Mesendoderm (in vitro differentiated cells): ENCODE measurements around the gene TCERG1L.
A peak's percentile ranks its signal among the peaks of the same experiment; 100 is the strongest.
"Not testable (repeated sequence)": the region's sequence is repeated elsewhere in the genome, so short reads cannot be mapped to it uniquely, and the experiment has no call there.

Experiments used
- DNase-seq: peaks from one replicate; pipeline ENCODE4 v3.0.0; 2013
- H2AK5ac ChIP-seq: 2 replicates; pipeline ENCODE4 v1.6.1; 2013; ENCODE audit warnings: low read length, inconsistent platforms
- H2BK120ac ChIP-seq: 2 replicates; pipeline ENCODE4 v1.6.1; 2013; ENCODE audit warnings: low read depth, mild to moderate bottlenecking, low read length, moderate library complexity, mixed read lengths
- H2BK15ac ChIP-seq: replicated peaks from 2 replicates; pipeline ENCODE4 v1.6.1; 2013; ENCODE audit warnings: low read depth, mild to moderate bottlenecking, moderate library complexity
- H2BK5ac ChIP-seq: 2 replicates; pipeline ENCODE4 v1.6.1; 2013; ENCODE audit warnings: low read length, inconsistent platforms
- H3K18ac ChIP-seq: 2 replicates; pipeline ENCODE4 v1.6.1; 2013; ENCODE audit warnings: mild to moderate bottlenecking, low read length, mixed read lengths
- H3K23ac ChIP-seq: one replicate; pipeline ENCODE4 v1.6.1; 2013; ENCODE audit warnings: low read length
- H3K27ac ChIP-seq: 2 replicates; pipeline ENCODE4 v1.5.1; 2013; ENCODE audit warnings: low read depth, mild to moderate bottlenecking, inconsistent platforms, low read length, moderate library complexity
- H3K27me3 ChIP-seq: 2 replicates; pipeline ENCODE4 v1.6.1; 2013; ENCODE audit warnings: low read length, control low read depth, mild to moderate bottlenecking, inconsistent platforms; ENCODE audit not compliant: insufficient read depth, poor library complexity
- H3K36me3 ChIP-seq: 2 replicates; pipeline ENCODE4 v1.6.1; 2013; ENCODE audit warnings: low read length, inconsistent platforms; ENCODE audit not compliant: control insufficient read depth, insufficient read depth
- H3K4ac ChIP-seq: one replicate; pipeline ENCODE4 v1.6.1; 2013; ENCODE audit warnings: low read depth, mild to moderate bottlenecking, low read length, moderate library complexity
- H3K4me1 ChIP-seq: 2 replicates; pipeline ENCODE4 v1.6.1; 2013; ENCODE audit warnings: low read depth, low read length, inconsistent platforms; ENCODE audit not compliant: control insufficient read depth
- H3K4me2 ChIP-seq: 2 replicates; pipeline ENCODE4 v1.6.1; 2013; ENCODE audit warnings: low read length
- H3K4me3 ChIP-seq: 2 replicates; pipeline ENCODE4 v1.5.1; 2013; ENCODE audit warnings: mild to moderate bottlenecking, low read length
- H3K56ac ChIP-seq: one replicate; pipeline ENCODE4 v1.6.1; 2013; ENCODE audit warnings: low read length
- H3K79me1 ChIP-seq: 2 replicates; pipeline ENCODE4 v1.6.1; 2013; ENCODE audit warnings: low read length, inconsistent platforms
- H3K79me2 ChIP-seq: 2 replicates; pipeline ENCODE4 v1.6.1; 2013; ENCODE audit warnings: mild to moderate bottlenecking, low read length; ENCODE audit not compliant: control insufficient read depth, insufficient read depth
- H3K9ac ChIP-seq: 2 replicates; pipeline ENCODE4 v1.6.1; 2013; ENCODE audit warnings: low read length, inconsistent platforms
- H4K5ac ChIP-seq: one replicate; pipeline ENCODE4 v1.6.1; 2013; ENCODE audit warnings: low read length
- H4K8ac ChIP-seq: one replicate; pipeline ENCODE4 v1.6.1; 2013; ENCODE audit warnings: low read depth, mild to moderate bottlenecking, control low read depth, low read length, moderate library complexity
- WGBS: extraction: QIAGEN DNeasy Blood & Tissue Kit; methylation state at CpG from one replicate; pipeline ENCODE4 v1.1.7; 2013; ENCODE audit warnings: low lambda C conversion rate, missing lambda C conversion rate; ENCODE audit not compliant: insufficient coverage; ENCODE audit errors: extremely low coverage; 5-methylcytosine and 5-hydroxymethylcytosine counted together

The TCERG1L gene

DNA sequence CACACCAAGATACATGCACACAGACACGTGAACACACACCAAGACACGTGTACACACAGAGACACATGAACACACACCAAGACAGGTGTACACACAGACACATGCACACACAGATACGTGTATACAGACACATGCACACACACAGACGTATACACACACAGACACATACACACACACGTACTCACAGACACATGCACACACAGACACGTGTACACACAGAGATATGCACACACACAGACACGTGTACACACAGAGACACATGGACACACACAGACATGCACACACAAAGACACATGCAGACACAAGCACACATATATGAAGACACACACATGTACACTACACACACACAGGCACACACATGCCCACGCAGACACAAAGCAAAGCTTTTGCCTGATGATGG is 134.6 kb downstream of the TCERG1L start:
- no peak overlapping the region for H2AK5ac ChIP-seq
- no peak overlapping the region for H3K27ac ChIP-seq
- no peak overlapping the region for H4K8ac ChIP-seq
- no peak overlapping the region for H2BK120ac ChIP-seq
- H3K4ac ChIP-seq = no peak overlapping the region
- peaks cover 2% of the 10 kb centered on the region for H3K36me3 ChIP-seq
- H2BK15ac ChIP-seq = no peak overlapping the region
- peaks cover 2% of the 10 kb centered on the region for H3K79me1 ChIP-seq
- no peaks in the 10 kb centered on the region for H3K79me2 ChIP-seq
- no peaks in the 10 kb centered on the region for H3K4me1 ChIP-seq
- no peaks in the 10 kb centered on the region for H3K27me3 ChIP-seq
- no CpG with 5 or more reads among the region's 8 CpGs for WGBS
- no peak overlapping the region for H3K4me2 ChIP-seq
- no peak overlapping the region for H4K5ac ChIP-seq
- DNase-seq = no peak
- no peak overlapping the region for H3K18ac ChIP-seq
- H3K4me3 ChIP-seq = no peak overlapping the region
- H2BK5ac ChIP-seq = no peak overlapping the region
- H3K23ac ChIP-seq = no peak overlapping the region
- H3K9ac ChIP-seq = no peak overlapping the region
- no peak overlapping the region for H3K56ac ChIP-seq

DNA sequence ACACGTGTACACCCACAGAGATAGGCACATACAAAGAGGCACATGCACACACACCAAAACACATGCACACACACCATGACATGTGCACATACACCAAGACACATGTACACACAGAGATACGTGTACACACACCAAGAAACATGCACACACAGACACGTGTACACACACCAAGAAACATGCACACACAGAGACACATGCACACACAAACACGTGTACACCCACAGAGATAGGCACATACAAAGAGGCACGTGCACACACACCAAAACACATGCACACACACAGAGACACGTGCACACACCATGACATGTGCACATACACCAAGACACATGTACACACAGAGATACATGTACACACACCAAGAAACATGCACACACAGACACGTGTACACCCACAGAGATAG is 135.2 kb downstream of the TCERG1L start:
- H3K56ac ChIP-seq, H3K27me3 ChIP-seq, H2AK5ac ChIP-seq, H3K4me2 ChIP-seq, H4K8ac ChIP-seq, H3K36me3 ChIP-seq, H3K9ac ChIP-seq, H4K5ac ChIP-seq, H2BK5ac ChIP-seq, H2BK120ac ChIP-seq, H3K4me1 ChIP-seq, H3K79me2 ChIP-seq, DNase-seq, H3K4me3 ChIP-seq, H2BK15ac ChIP-seq, H3K27ac ChIP-seq, H3K79me1 ChIP-seq, H3K18ac ChIP-seq, H3K4ac ChIP-seq: not testable (repeated sequence)
- WGBS = no CpG with 5 or more reads among the region's 7 CpGs
- H3K23ac ChIP-seq = peak overlapping the region; percentile 9

DNA sequence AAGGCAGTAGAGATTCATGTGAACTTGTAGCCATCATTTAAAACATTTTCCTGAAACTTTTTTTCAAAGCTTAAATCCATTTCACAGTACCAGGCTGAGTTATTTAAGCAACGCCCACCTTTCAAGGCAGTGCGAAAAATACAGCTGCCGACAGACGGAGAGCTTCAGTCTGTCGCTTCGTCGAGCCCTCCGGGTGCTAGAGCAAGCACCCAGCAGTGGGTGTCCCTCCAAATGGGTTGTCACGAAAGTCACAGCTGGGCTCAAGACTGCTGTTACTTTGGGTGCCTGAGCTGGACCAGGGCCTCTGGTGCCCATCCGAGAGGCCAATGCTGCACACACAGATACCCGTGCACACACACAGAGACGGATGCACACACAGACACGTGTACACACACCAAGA is 135.6 kb downstream of the TCERG1L start:
- no peak overlapping the region for H2BK120ac ChIP-seq
- H4K5ac ChIP-seq = no peak overlapping the region
- no peaks in the 10 kb centered on the region for H3K4me1 ChIP-seq
- H3K79me1 ChIP-seq = peaks cover 2% of the 10 kb centered on the region
- no peak overlapping the region for H3K18ac ChIP-seq
- no peak for DNase-seq
- no peak overlapping the region for H4K8ac ChIP-seq
- H3K36me3 ChIP-seq = peaks cover 2% of the 10 kb centered on the region
- no peaks in the 10 kb centered on the region for H3K27me3 ChIP-seq
- H3K4me3 ChIP-seq = no peak overlapping the region
- H3K27ac ChIP-seq = no peak overlapping the region
- no peak overlapping the region for H2BK5ac ChIP-seq
- WGBS = no CpG with 5 or more reads among the region's 13 CpGs
- no peak overlapping the region for H2AK5ac ChIP-seq
- no peak overlapping the region for H3K9ac ChIP-seq
- H3K79me2 ChIP-seq = no peaks in the 10 kb centered on the region
- H2BK15ac ChIP-seq = no peak overlapping the region
- H3K4me2 ChIP-seq = no peak overlapping the region
- no peak overlapping the region for H3K56ac ChIP-seq
- peak overlapping the region; percentile 9 for H3K23ac ChIP-seq
- H3K4ac ChIP-seq = no peak overlapping the region

DNA sequence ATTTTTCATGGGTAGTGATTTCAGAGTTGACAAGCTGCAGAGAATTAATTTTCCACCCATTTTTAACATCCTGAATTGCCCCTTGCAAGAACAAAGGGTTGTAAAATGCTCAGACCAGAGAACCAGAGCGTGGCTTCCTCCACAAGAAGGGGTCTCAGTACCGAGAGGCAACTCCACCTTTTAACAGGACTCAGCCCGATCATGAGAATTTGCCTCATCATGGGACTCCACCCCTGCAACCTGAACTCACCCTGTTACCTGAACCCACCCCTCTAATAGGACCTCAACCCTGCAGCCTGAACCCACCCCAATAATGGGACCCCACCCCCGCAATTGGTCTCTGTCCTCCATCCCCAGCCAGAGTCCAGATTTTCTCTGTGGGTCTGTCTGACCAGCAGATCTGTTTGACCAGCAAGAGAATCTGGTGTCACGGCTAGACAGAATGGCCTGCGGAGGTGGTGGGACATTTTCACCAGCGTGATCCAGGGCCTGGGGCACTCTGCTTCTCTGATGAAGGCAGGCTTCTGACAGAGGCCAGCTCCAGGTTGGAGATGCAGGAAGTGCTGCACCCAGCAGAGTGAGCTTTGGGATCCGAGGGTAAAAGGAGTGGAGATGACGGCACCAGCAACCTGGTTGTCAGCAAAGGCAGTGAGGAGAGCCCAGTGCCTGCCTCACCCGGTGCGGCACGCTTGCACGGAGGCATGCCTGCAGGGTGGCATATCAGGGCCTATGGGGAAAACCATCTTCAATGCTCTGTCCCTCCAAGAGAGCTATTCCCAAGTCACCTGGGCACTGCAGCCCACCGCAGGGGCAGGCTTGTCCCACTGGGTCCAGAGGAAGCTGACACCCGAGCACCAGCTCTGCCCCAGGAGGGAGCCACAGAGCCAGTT is 136.6 kb downstream of the TCERG1L start:
- Histone ChIP-seq H3K4ac (no peak overlapping the region), H3K79me2 (no peaks in the 10 kb centered on the region), H4K5ac (no peak overlapping the region), H3K27me3 (no peaks in the 10 kb centered on the region), H3K4me1 (no peaks in the 10 kb centered on the region), H3K4me3 (no peak overlapping the region), H3K36me3 (peaks cover 2% of the 10 kb centered on the region), H3K18ac (no peak overlapping the region), H3K79me1 (peaks cover 2% of the 10 kb centered on the region), H3K23ac (no peak overlapping the region), H2BK120ac (no peak overlapping the region), H3K56ac (no peak overlapping the region), H3K27ac (no peak overlapping the region), H2BK15ac (no peak overlapping the region), H3K9ac (no peak overlapping the region), H4K8ac (no peak overlapping the region), H2AK5ac (no peak overlapping the region), H2BK5ac (no peak overlapping the region), H3K4me2 (no peak overlapping the region)
- no CpG with 5 or more reads among the region's 15 CpGs for WGBS
- no peak for DNase-seq

DNA sequence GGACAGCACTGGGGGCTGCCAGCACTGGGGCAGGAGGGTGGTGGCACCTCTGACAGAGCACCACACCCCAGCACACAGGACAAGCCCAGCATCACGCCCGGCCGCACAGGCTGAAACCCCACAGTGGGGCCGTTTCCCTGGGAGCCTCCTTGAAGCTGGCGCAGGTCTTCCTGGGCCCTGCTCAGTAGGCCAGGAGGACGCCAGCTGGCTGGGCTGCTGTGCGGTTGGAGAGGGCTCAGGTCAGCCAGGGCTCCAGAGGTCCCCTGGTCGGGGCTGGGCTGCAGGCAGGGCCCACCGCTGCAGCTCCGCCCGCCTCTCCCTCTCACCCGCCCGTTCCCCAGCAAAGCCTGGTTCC is 137.3 kb downstream of the TCERG1L start:
- H2BK5ac ChIP-seq = no peak overlapping the region
- H3K18ac ChIP-seq = no peak overlapping the region
- no peaks in the 10 kb centered on the region for H3K79me2 ChIP-seq
- H3K9ac ChIP-seq = no peak overlapping the region
- no CpG with 5 or more reads among the region's 13 CpGs for WGBS
- H4K5ac ChIP-seq = no peak overlapping the region
- no peak overlapping the region for H4K8ac ChIP-seq
- no peak overlapping the region for H3K56ac ChIP-seq
- peaks cover 2% of the 10 kb centered on the region for H3K79me1 ChIP-seq
- H3K27ac ChIP-seq = no peak overlapping the region
- DNase-seq = no peak
- no peak overlapping the region for H3K23ac ChIP-seq
- H3K27me3 ChIP-seq = no peaks in the 10 kb centered on the region
- H3K4ac ChIP-seq = no peak overlapping the region
- no peak overlapping the region for H2BK120ac ChIP-seq
- no peak overlapping the region for H3K4me3 ChIP-seq
- no peak overlapping the region for H2BK15ac ChIP-seq
- no peaks in the 10 kb centered on the region for H3K4me1 ChIP-seq
- no peak overlapping the region for H3K4me2 ChIP-seq
- peaks cover 2% of the 10 kb centered on the region for H3K36me3 ChIP-seq
- H2AK5ac ChIP-seq = no peak overlapping the region
